Stimulated activated CD4-positive, alpha-beta T cell treated with anti-CD3 and anti-CD28 coated beads, Interleukin-4, amount 100 ng/mL, for 48 hours (primary cell): ENCODE data around the gene UBE2N.

Source experiments
- DNase-seq, 2 donors: peaks; one replicate each; pipeline ENCODE4 v3.0.0-alpha.2; 2020; ENCODE audit warnings: low read depth in 2 of 2

UBE2N gene

GRCh38 chr12:93356214-93356613, 85.5 kb downstream of the UBE2N start:
- no peak for DNase-seq
